HCT116 (cell line): ENCODE measurements around the gene SNAP91. TPM values are rescaled to one million over a fixed set of nuclear protein-coding genes. Genes with fewer than 3 reads are reported as not detected.

Source experiments
- ATAC-seq: fragments of 200-7000 bp; cut with Tn5 transposase; 2 replicates; pipeline ENCODE4 v1.9.1; 2020; ENCODE audit warnings: mild to moderate bottlenecking, moderate library complexity
- BruUV-seq: library from RNA; stranded (reverse); fragments of 400-500 nt; replicated peaks from 2 replicates; lab custom pipeline; 2021; lab: Mats Ljungman, UMichigan
- CTCF ChIA-PET: fragments of 300-600 bp; sonication (Branson Sonifier 250); formaldehyde crosslinking; loops from one replicate; lab custom pipeline; 2021; ENCODE audit warnings: antibody characterized with exemption; lab: Charles Lee
- POLR2A ChIA-PET: fragments of 300-600, 350-600 bp; sonication (Branson Sonifier 250); formaldehyde crosslinking; loops from one replicate; lab custom pipeline; 2021; ENCODE audit warnings: antibody characterized with exemption; lab: Charles Lee
- RAD21 ChIA-PET, 2 experiments: fragments of 300-600 bp; sonication (Branson Sonifier 250); formaldehyde crosslinking; loops; one replicate each; lab custom pipeline; 2023; ENCODE audit warnings: low total read pairs in 2 of 2; ENCODE audit not compliant: uncharacterized antibody in 2 of 2, unreplicated experiment in 2 of 2, low non-redundant PET in 1 of 2; lab: Charles Lee
- DNase-seq: peaks from one replicate; pipeline ENCODE4 v3.0.0-alpha.2; 2010; ENCODE audit warnings: low read depth, low spot score
- H2AFZ ChIP-seq: fragments of 200-600 bp; shearing (Covaris generic), sonication (generic); 2 replicates; pipeline ENCODE4 v1.6.1; 2017; ENCODE audit warnings: low read depth, mixed run types, mixed read lengths, antibody characterized with exemption, low read length; ENCODE audit not compliant: poor library complexity, severe bottlenecking
- H3K27ac ChIP-seq: 2 replicates; pipeline ENCODE4 v1.5.1; 2012; ENCODE audit warnings: low read depth, low read length
- H3K27me3 ChIP-seq: fragments of 200-600 bp; sonication (generic); 2 replicates; pipeline ENCODE4 v1.6.1; 2016; ENCODE audit warnings: mixed run types, low read length, mixed read lengths; ENCODE audit not compliant: insufficient read depth
- H3K36me3 ChIP-seq, 2 experiments: fragments of 200-500 bp in 1 of 2; fragments of 200-600 bp in 1 of 2; sonication (Bioruptor generic) in 1 of 2; sonication (generic) in 1 of 2; 2 replicates each; pipeline versions ENCODE4 v1.5.1 to v1.6.1; 2014 to 2016; ENCODE audit warnings: low read length in 2 of 2, inconsistent platforms in 1 of 2, mixed read lengths in 1 of 2, mixed run types in 1 of 2; ENCODE audit not compliant: insufficient read depth in 2 of 2, control insufficient read depth in 1 of 2
- H3K4me1 ChIP-seq, 2 experiments: fragments of 200-600 bp in 1 of 2; sonication (generic) in 1 of 2; 2 replicates each; pipeline versions ENCODE4 v1.5.1 to v1.6.1; 2012 to 2017; ENCODE audit warnings: low read length in 2 of 2, inconsistent platforms in 1 of 2, mild to moderate bottlenecking in 1 of 2, mixed read lengths in 1 of 2, mixed run types in 1 of 2, moderate library complexity in 1 of 2; ENCODE audit not compliant: insufficient read depth in 2 of 2, control insufficient read depth in 1 of 2
- H3K4me2 ChIP-seq: fragments of 200-600 bp; sonication (generic); 2 replicates; pipeline ENCODE4 v1.6.1; 2017; ENCODE audit warnings: mixed run types, low read length, mixed read lengths
- H3K4me3 ChIP-seq, 2 experiments: fragments of 200-600 bp in 1 of 2; sonication (generic) in 1 of 2; replicated peaks in 1 of 2; 2 replicates each; pipeline ENCODE4 v1.5.1; 2011 to 2016; ENCODE audit warnings: low read length in 2 of 2, control low read depth in 1 of 2, low read depth in 1 of 2, mild to moderate bottlenecking in 1 of 2, mixed read lengths in 1 of 2, mixed run types in 1 of 2
- H3K79me2 ChIP-seq: fragments of 200-600 bp; sonication (generic); 2 replicates; pipeline ENCODE4 v1.6.1; 2017; ENCODE audit warnings: mild to moderate bottlenecking, mixed run types, low read length, moderate library complexity, mixed read lengths; ENCODE audit not compliant: insufficient read depth
- H3K9ac ChIP-seq: fragments of 200-600 bp; sonication (generic); 2 replicates; pipeline ENCODE4 v1.6.1; 2016; ENCODE audit warnings: low read length, mixed read lengths
- H3K9me2 ChIP-seq: fragments of 200-600 bp; sonication (generic), shearing (Covaris generic); 2 replicates; pipeline ENCODE4 v1.6.1; 2017; ENCODE audit warnings: mixed run types, mild to moderate bottlenecking, moderate library complexity; ENCODE audit not compliant: insufficient read depth
- H3K9me3 ChIP-seq, 2 experiments: fragments of 200-500 bp in 1 of 2; fragments of 200-600 bp in 1 of 2; sonication (Bioruptor generic) in 1 of 2; sonication (generic) in 1 of 2; 2 replicates each; pipeline ENCODE4 v1.6.1; 2014 to 2017; ENCODE audit warnings: low read length in 2 of 2, mixed read lengths in 2 of 2, inconsistent platforms in 1 of 2, low read depth in 1 of 2, mild to moderate bottlenecking in 1 of 2, mixed run types in 1 of 2, moderate library complexity in 1 of 2; ENCODE audit not compliant: control insufficient read depth in 1 of 2, insufficient read depth in 1 of 2
- H4K20me1 ChIP-seq: fragments of 200-600 bp; sonication (generic), shearing (Covaris generic); 2 replicates; pipeline ENCODE4 v1.6.1; 2017; ENCODE audit warnings: mixed run types, mild to moderate bottlenecking, moderate library complexity; ENCODE audit not compliant: insufficient read depth
- CEBPB ChIP-seq: IDR thresholded peaks from 2 replicates; pipeline ENCODE4 v1.6.1; 2012; ENCODE audit warnings: low read depth
- EGR1 ChIP-seq: IDR thresholded peaks from 2 replicates; pipeline ENCODE4 v1.6.1; 2012; ENCODE audit warnings: low read depth
- ELF1 ChIP-seq: IDR thresholded peaks from 2 replicates; pipeline ENCODE4 v1.6.1; 2012; ENCODE audit warnings: low read depth, borderline replicate concordance
- EZH2phosphoT487 ChIP-seq: fragments of 200-600 bp; IDR thresholded peaks from 2 replicates; pipeline ENCODE4 v1.6.1; 2018; ENCODE audit warnings: antibody characterized with exemption, borderline replicate concordance
- JUND ChIP-seq: IDR thresholded peaks from 2 replicates; pipeline ENCODE4 v1.6.1; 2012
- MAX ChIP-seq: IDR thresholded peaks from 2 replicates; pipeline ENCODE4 v1.6.1; 2012
- POLR2A ChIP-seq: IDR thresholded peaks from 2 replicates; pipeline ENCODE4 v1.7.0; 2011; ENCODE audit warnings: borderline replicate concordance; ENCODE audit not compliant: insufficient read depth, insufficient read length; ENCODE audit errors: extremely low read depth
- POLR2AphosphoS5 ChIP-seq: IDR thresholded peaks from 2 replicates; pipeline ENCODE4 v1.6.1; 2011; ENCODE audit warnings: mild to moderate bottlenecking, low read depth, low read length, moderate library complexity
- RAD21 ChIP-seq: IDR thresholded peaks from 2 replicates; pipeline ENCODE4 v1.6.1; 2012; ENCODE audit warnings: low read depth, mild to moderate bottlenecking
- SIN3A ChIP-seq: IDR thresholded peaks from 2 replicates; pipeline ENCODE4 v1.6.1; 2012; ENCODE audit warnings: low read depth
- TCF7L2 ChIP-seq: IDR thresholded peaks from 2 replicates; pipeline ENCODE4 v1.7.0; 2011; ENCODE audit warnings: borderline replicate concordance, inconsistent platforms; ENCODE audit not compliant: insufficient read depth, insufficient read length; ENCODE audit errors: extremely low read depth
- YY1 ChIP-seq: IDR thresholded peaks from 2 replicates; pipeline ENCODE4 v1.6.1; 2011; ENCODE audit warnings: low read length, low read depth, moderate library complexity, mild to moderate bottlenecking; ENCODE audit not compliant: insufficient replicate concordance; ENCODE audit errors: extremely low read depth
- ZFX ChIP-seq: fragments of 450-650 bp; IDR thresholded peaks from 2 replicates; pipeline ENCODE4 v1.6.1; 2017
- intact Hi-C: fragments of 100-400 bp; cut with micrococcal nuclease; formaldehyde crosslinking; loops from 2 replicates; pipeline ENCODE4 v1.10.0; 2022
- total RNA-seq: library from RNA; stranded (reverse); gene quantifications from one replicate; pipeline ENCODE4 v1.2.1, GENCODE V29; 2021; ENCODE audit not compliant: unreplicated experiment
- TF ChIP-seq, protein P1 (sequence below), 3 experiments: fragments of 200-600 bp in 1 of 3; sonication (generic) in 1 of 3; IDR thresholded peaks in 2 of 3; conservative IDR thresholded peaks in 1 of 3; 2 replicates each; pipeline ENCODE4 v1.5.1; 2012 to 2017; ENCODE audit warnings: low read depth in 2 of 3, low read length in 2 of 3, antibody characterized with exemption in 1 of 3, borderline replicate concordance in 1 of 3, control low read depth in 1 of 3, mild to moderate bottlenecking in 1 of 3, mixed read lengths in 1 of 3, mixed run types in 1 of 3, moderate library complexity in 1 of 3; ENCODE audit not compliant: insufficient read depth in 1 of 3
- TF ChIP-seq, protein P2 (sequence below): IDR thresholded peaks from 2 replicates; pipeline ENCODE4 v1.6.1; 2012

SNAP91 gene
- total RNA-seq, 1 experiment from 2014 or later, result not detected

- H4K20me1 ChIP-seq, result no peaks in the 10 kb centered on the region
- RAD21 ChIA-PET, result interaction anchor here in 1 of 2 experiments (0.7 kb wide), 1 partner anchor 451 kb away, joined by 3 read pairs; the partner anchor contains the start of gene DOP1A
- H3K27me3 ChIP-seq, result no peaks in the 10 kb centered on the region
- no peak for TF ChIP-seq CEBPB
- TF ChIP-seq, protein P1, sequence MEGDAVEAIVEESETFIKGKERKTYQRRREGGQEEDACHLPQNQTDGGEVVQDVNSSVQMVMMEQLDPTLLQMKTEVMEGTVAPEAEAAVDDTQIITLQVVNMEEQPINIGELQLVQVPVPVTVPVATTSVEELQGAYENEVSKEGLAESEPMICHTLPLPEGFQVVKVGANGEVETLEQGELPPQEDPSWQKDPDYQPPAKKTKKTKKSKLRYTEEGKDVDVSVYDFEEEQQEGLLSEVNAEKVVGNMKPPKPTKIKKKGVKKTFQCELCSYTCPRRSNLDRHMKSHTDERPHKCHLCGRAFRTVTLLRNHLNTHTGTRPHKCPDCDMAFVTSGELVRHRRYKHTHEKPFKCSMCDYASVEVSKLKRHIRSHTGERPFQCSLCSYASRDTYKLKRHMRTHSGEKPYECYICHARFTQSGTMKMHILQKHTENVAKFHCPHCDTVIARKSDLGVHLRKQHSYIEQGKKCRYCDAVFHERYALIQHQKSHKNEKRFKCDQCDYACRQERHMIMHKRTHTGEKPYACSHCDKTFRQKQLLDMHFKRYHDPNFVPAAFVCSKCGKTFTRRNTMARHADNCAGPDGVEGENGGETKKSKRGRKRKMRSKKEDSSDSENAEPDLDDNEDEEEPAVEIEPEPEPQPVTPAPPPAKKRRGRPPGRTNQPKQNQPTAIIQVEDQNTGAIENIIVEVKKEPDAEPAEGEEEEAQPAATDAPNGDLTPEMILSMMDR (IDR thresholded peaks at IDR 0.05 in 2 of 3, conservative IDR thresholded peaks at IDR 0.05 in 1 of 3; ENCODE audit: borderline replicate concordance in 1 of 3, insufficient read depth in 1 of 3, low read depth in 2 of 3, low read length in 2 of 3), result peak; percentile 22 to 45 (median 42); a peak in 3 of 6 replicates
- TF ChIP-seq RAD21, result peak; percentile 53
- H3K4me1 ChIP-seq, result no peaks in the 10 kb centered on the region
- H3K9me2 ChIP-seq, result no peaks in the 10 kb centered on the region
- no peak overlapping the region for H3K4me2 ChIP-seq
- H2AFZ ChIP-seq, result peak overlapping the region; percentile 20
- H3K9me3 ChIP-seq, result no peaks in the 10 kb centered on the region
- peak; percentile 70 for ATAC-seq
- H3K9ac ChIP-seq, result no peak overlapping the region
- intact Hi-C loops, result loop anchor here (1.0 kb wide), 1 partner anchor 452 kb away; the partner anchor contains the start of gene DOP1A
- no peaks in the 10 kb centered on the region for H3K79me2 ChIP-seq
- no peaks in the 10 kb centered on the region for H3K36me3 ChIP-seq
- H3K27ac ChIP-seq, result no peak overlapping the region
- CTCF ChIA-PET, result interaction anchor here (1.6 to 1.7 kb wide), 2 partner anchors 17 to 452 kb away, joined by 7 read pairs; partner anchors contain the start of gene DOP1A
- H3K4me3 ChIP-seq, result no peak overlapping the region
- DNase-seq, result no peak
- POLR2A ChIA-PET, result no interaction called here
- no TSS peak for BruUV-seq
Observed at GRCh38 chr6:83518816-83519480, 190.0 kb downstream of the SNAP91 start.

DNA sequence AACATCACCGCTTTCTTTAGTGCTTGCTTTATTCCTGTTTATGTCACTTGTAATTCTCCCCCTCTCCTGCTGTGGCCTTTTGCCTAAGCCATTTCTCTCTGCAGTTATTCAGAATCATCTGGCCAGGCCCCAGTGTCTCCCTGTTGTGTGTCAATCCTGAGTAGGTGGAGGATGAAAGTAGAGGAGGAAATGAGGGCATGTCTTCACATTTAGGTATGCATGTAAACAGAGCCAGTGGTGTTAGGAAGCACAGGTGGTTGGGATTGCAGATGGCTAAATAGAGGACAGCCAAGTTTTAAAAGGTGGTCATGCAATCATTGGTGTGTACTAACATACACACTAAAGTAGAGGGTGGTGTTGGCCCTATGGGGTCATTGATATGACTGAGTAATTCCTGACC is 191.4 kb downstream of the SNAP91 start:
- Histone ChIP-seq H3K9me2 (no peaks in the 10 kb centered on the region), H3K4me3 (no peak overlapping the region), H3K4me2 (no peak overlapping the region), H4K20me1 (no peaks in the 10 kb centered on the region), H3K27ac (no peak overlapping the region), H3K9me3 (no peaks in the 10 kb centered on the region), H3K79me2 (no peaks in the 10 kb centered on the region), H2AFZ (no peak overlapping the region), H3K36me3 (no peaks in the 10 kb centered on the region), H3K9ac (no peak overlapping the region), H3K27me3 (no peaks in the 10 kb centered on the region), H3K4me1 (peaks cover 0 to 5% of the 10 kb centered on the region in 2 experiments; a peak in 1 of 4 replicates)
- intact Hi-C loops, result no loop called here
- CTCF ChIA-PET, result no interaction called here
- RAD21 ChIA-PET, result no interaction called here
- ATAC-seq (no peak), DNase-seq (no peak)
- POLR2A ChIA-PET, result no interaction called here
- BruUV-seq, result no TSS peak
- no peak for TF ChIP-seq JUND
- TF ChIP-seq TCF7L2, result no peak
- TF ChIP-seq ELF1, result no peak
- TF ChIP-seq POLR2AphosphoS5, result no peak
- no peak for TF ChIP-seq YY1
- TF ChIP-seq, protein P1 (IDR thresholded peaks at IDR 0.05 in 2 of 3, conservative IDR thresholded peaks at IDR 0.05 in 1 of 3; ENCODE audit: borderline replicate concordance in 1 of 3, insufficient read depth in 1 of 3, low read depth in 2 of 3, low read length in 2 of 3), result no peak
- TF ChIP-seq CEBPB, result no peak
- no peak for TF ChIP-seq EGR1
- TF ChIP-seq MAX, result no peak
- TF ChIP-seq EZH2phosphoT487, result no peak
- no peak for TF ChIP-seq SIN3A
- no peak for TF ChIP-seq RAD21
- no peak for TF ChIP-seq POLR2A
- TF ChIP-seq, protein P2, sequence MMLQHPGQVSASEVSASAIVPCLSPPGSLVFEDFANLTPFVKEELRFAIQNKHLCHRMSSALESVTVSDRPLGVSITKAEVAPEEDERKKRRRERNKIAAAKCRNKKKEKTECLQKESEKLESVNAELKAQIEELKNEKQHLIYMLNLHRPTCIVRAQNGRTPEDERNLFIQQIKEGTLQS, result no peak
- TF ChIP-seq ZFX, result no peak
